ENCODE measurements around the gene TRIM50.

DNA sequence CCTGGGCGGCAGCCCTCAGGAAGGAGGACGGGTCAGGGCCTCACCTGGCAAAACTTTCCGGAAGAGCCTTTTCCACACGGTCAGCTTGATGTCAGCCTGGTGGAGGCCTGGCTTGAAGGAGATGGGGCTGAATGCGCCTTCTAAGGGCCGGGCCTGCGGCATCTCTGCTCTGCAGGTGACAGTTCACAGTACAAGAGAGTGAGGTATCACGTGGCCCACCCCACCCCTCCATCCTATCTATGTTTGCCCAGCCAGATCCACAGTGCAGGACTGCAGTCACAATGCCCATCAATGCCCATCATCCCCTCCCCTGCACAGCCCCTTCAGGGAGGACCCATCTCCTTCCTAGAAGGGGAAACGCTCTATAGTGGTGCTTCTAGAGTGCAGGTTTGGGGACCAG lies 11.4 kb downstream of the TRIM50 start:
- no peak for TF ChIP-seq CTCF (IDR thresholded peaks at IDR 0.05)
- TF ChIP-seq POLR2AphosphoS5 (IDR thresholded peaks at IDR 0.05) = no peak
- TF ChIP-seq POLR2A (IDR thresholded peaks at IDR 0.05) = no peak
- no peak for TF ChIP-seq EP300 (IDR thresholded peaks at IDR 0.05)
